IMR-90 (cell line): ENCODE results near the gene NHEJ1.

ENCODE experiments used
- BHLHE40 ChIP-seq: fragments of 150-350 bp; IDR thresholded peaks from 2 replicates; pipeline ENCODE4 v1.6.1; 2016; ENCODE audit warnings: mild to moderate bottlenecking, low read depth, low read length
- CEBPB ChIP-seq: IDR thresholded peaks from 2 replicates; pipeline ENCODE4 v1.6.1; 2012; ENCODE audit warnings: low read depth, low read length, improper control_type of control experiment
- CTCF ChIP-seq: conservative IDR thresholded peaks from 2 replicates; pipeline ENCODE4 v1.5.1; 2012; ENCODE audit warnings: mild to moderate bottlenecking, low read depth, low read length, improper control_type of control experiment
- FOS ChIP-seq: fragments of 150-350 bp; IDR thresholded peaks from 2 replicates; pipeline ENCODE4 v1.6.1; 2016; ENCODE audit warnings: low read depth, low read length
- POLR2A ChIP-seq: IDR thresholded peaks from 2 replicates; pipeline ENCODE4 v1.6.1; 2012; ENCODE audit warnings: mild to moderate bottlenecking, low read depth, low read length
- TF ChIP-seq, protein P1 (sequence below): fragments of 150-350 bp; IDR thresholded peaks from 2 replicates; pipeline ENCODE4 v1.6.1; 2017; ENCODE audit warnings: mild to moderate bottlenecking, antibody characterized with exemption, low read length, low read depth

- TF ChIP-seq CTCF = no peak
- no peak for TF ChIP-seq POLR2A
- TF ChIP-seq, protein P1, sequence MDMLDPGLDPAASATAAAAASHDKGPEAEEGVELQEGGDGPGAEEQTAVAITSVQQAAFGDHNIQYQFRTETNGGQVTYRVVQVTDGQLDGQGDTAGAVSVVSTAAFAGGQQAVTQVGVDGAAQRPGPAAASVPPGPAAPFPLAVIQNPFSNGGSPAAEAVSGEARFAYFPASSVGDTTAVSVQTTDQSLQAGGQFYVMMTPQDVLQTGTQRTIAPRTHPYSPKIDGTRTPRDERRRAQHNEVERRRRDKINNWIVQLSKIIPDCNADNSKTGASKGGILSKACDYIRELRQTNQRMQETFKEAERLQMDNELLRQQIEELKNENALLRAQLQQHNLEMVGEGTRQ = no peak
- TF ChIP-seq BHLHE40 = no peak
- TF ChIP-seq FOS = no peak
- TF ChIP-seq CEBPB = no peak
Observed at GRCh38 chr2:219116776-219117646, 43.6 kb downstream of the NHEJ1 start.
